Measurements from ENCODE around the gene CDT1.

Gene CDT1

DNA sequence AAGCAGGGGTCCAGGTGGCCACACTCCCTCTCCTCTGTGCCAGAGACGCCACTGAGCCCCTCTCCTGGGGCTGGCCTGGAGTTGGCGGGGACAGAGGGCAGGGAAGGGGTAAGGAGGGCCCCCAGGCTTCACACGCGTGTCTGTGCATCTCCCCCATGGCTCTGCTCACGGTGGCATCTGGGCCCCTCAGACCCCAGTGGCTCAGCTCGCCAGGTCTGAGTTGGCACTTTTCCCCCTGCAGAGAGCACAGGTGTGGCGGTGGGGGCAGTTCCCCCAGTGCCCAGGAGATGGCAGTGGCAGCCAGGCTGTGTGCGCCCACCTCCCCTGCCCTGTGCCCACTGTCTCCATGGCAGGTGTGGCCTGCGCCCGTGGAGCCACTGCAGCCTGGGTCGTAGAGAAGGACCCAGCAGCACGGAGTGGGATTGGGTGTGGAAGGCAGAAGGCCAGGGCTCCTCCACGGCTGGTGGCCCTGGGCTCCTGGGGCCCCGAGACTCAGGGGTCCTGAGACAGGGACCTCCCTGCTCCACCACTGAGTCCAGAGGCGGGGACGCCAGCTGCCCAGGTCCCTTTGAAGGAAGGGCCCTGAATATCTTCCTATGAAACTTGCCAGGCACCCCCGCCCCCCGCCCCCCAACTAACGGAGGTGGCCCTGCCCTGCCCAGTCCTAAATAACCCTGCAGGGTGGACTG, 12.5 kb downstream of the CDT1 start:
- POLR2A ChIA-PET (ENCODE audit: low non-redundant PET): no interaction called here
- CTCF ChIA-PET: interaction anchor here (0.5 to 1.3 kb wide), 7 partner anchors 9 to 400 kb away, joined by 3 to 5 read pairs (median 3); no protein-coding TSS in a partner anchor
- peak; percentile 81 for TF ChIP-seq CTCF (conservative IDR thresholded peaks at IDR 0.05; ENCODE audit: low read depth)
- H3K27ac ChIP-seq: peak overlapping the region; percentile 69; the same call in 1 of the 2 replicates
- peak; percentile 34 for DNase-seq (ENCODE audit: low spot score)

DNA sequence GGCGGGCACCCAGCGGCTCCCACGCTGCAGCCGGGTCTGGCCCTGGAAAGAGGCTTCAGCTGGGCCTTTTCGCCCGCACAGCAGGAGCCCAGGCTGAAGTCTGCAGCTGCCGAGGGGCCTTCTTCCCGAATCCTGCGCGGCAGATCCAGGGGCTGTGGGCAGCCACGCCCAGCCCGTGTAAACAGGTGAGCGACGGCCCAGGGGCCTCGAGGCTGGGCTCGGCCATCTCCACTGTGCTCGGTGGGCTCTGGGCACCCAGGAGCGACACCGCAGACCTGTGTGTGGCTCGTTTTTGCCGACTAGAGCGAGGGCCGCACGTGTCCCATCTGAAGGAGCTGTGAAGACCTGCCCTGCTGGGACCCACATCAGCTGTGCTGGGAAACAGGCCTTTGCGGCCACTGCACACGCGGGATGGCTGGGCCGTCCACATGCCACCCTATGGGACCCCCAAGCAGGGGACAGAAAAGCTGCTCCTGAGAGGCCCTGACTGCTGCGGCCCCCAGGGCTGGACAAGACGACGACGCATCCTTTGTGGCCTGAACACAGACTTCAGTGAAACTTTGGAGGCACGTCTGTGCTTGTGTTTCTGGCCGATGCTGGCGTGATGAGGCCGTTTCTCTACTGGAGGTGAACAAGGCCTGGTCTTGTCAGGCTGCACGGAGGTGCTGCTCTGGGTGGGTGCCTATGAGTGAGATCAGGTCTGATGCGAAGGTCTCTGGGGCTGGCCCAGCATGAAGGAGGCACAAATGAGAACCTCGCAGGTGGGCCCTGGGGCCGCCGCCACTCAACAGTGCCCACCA, 13.3 kb downstream of the CDT1 start:
- peak overlapping the region; percentile 69 for H3K27ac ChIP-seq
- ChIA-PET CTCF (interaction anchor here (1.1 to 1.3 kb wide), 2 partner anchors 41 to 76 kb away, joined by 3 read pairs; no protein-coding TSS in a partner anchor), POLR2A (ENCODE audit: low non-redundant PET) (no interaction called here)
- DNase-seq (ENCODE audit: low spot score): no peak
- no peak for TF ChIP-seq CTCF (conservative IDR thresholded peaks at IDR 0.05; ENCODE audit: low read depth)

- TF ChIP-seq CTCF (conservative IDR thresholded peaks at IDR 0.05; ENCODE audit: low read depth): no peak
- no peak for DNase-seq (ENCODE audit: low spot score)
- peak overlapping the region; percentile 69 for H3K27ac ChIP-seq
- ChIA-PET CTCF (interaction anchor here (0.5 kb wide), 1 partner anchor 423 kb away, joined by 3 read pairs; no protein-coding TSS in a partner anchor), POLR2A (ENCODE audit: low non-redundant PET) (no interaction called here)
Measured at GRCh38 chr16:88817785-88818574, 14.4 kb downstream of the CDT1 start.

DNA sequence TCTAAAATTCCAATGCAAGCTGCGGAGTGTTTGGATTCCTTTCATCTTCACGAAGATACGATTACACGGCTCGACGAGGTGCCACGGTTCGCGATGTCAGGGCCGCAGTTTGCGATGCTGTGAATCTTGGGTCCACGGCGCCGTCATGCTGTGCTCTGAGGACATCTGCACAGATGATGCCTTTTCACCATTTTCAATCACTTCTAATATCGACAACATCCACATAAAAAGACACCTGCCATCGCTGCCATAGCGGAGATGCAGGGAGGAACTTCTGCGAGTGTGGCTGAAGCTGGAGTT, 14.9 kb downstream of the CDT1 start:
- CTCF ChIA-PET: interaction anchor here (0.5 to 0.6 kb wide), 2 partner anchors 260 to 422 kb away, joined by 3 read pairs; no protein-coding TSS in a partner anchor
- no peak for TF ChIP-seq CTCF (conservative IDR thresholded peaks at IDR 0.05; ENCODE audit: low read depth)
- POLR2A ChIA-PET (ENCODE audit: low non-redundant PET): no interaction called here
- DNase-seq (ENCODE audit: low spot score): no peak
- peak overlapping the region; percentile 69 for H3K27ac ChIP-seq

DNA sequence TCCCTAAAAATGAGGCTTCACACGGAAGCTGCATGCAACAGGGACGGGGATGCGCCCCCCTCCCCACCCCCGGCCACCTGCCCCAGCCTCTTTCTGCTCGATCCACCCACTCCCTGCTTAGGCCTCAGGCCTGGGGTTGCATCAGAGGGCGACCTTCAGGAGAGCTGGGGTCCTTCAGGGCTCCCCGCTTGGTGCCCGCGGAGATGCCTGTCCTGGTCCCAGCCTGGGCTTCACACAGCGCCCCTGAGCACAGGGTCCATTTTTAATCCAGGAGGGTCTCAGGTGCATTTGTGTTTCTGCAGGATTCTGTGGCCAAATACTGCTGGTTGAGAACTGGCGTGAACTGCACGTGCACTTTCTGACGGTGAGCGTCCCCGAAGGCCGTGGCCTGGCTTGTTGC, 15.5 kb downstream of the CDT1 start:
- peak overlapping the region; percentile 69 for H3K27ac ChIP-seq
- DNase-seq (ENCODE audit: low spot score): no peak
- POLR2A ChIA-PET (ENCODE audit: low non-redundant PET): no interaction called here
- CTCF ChIA-PET: interaction anchor here (0.6 kb wide), 1 partner anchor 259 kb away, joined by 3 read pairs; no protein-coding TSS in a partner anchor
- TF ChIP-seq CTCF (conservative IDR thresholded peaks at IDR 0.05; ENCODE audit: low read depth): no peak
